ENCODE data around the gene TBXA2R. TPM values are rescaled to one million over a fixed set of nuclear protein-coding genes. Genes with fewer than 3 reads are reported as not detected.
A peak's percentile ranks its signal among the peaks of the same experiment; 100 is the strongest.

TBXA2R gene
- total RNA-seq, 1 donor from 2014 or later = 0.39 TPM

DNA sequence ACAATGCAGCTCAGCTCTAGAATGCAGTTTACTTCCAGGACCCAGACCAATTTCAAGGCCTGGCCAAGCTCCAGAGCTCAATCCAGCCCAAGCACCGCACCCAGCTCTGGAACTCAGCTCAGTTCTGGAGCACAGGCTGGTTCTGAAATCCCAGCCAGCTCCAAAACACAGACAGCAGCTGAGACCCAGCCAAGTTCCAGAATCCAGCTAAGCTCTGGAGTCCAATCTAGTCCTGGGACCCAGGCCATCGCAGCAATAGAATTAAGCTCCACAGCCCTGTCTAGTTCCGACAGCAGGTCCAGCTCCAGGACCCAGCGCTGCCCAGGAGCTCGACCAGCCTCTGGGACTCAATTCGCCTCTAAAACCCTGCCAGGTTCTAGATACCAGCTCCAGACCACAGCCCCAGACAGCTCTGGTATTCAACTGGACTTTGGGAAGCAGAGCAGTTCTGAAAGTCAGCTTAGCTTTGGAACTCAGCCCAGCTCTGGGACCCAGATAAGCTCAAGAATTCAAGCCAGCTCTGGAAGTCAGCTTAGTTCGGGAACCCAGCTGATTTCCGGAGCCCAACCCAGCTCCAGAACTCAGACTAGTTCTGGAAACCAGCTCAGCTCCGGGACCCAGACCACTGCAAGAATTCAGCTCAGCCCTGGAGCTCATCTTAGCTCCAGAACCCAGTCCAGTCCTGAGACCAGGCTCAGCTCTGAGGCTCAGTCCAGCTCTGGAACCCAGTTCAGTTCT is 14.6 kb downstream of the TBXA2R start:
- H3K27ac Mint-ChIP-seq (ENCODE audit: unreplicated experiment) = no peak overlapping the region
- Histone ChIP-seq H4K20me1 (ENCODE audit: insufficient read depth, low read length) (no peaks in the 10 kb centered on the region), H3K4me1 (ENCODE audit: insufficient read depth, low read length) (no peaks in the 10 kb centered on the region), H3K4me2 (ENCODE audit: low read length) (no peak overlapping the region), H3K79me2 (ENCODE audit: insufficient read depth, low read length) (no peaks in the 10 kb centered on the region), H3K36me3 (ENCODE audit: insufficient read depth, low read length) (no peaks in the 10 kb centered on the region), H3K4me3 (ENCODE audit: insufficient read depth, low read depth, low read length) (no peak overlapping the region), H3K9ac (ENCODE audit: low read length) (no peak overlapping the region), H3K27me3 (ENCODE audit: insufficient read depth, low read length) (no peaks in the 10 kb centered on the region), H2AFZ (ENCODE audit: low read depth, low read length) (no peak overlapping the region), H3K9me3 (ENCODE audit: insufficient read depth, low read depth, low read length) (no peaks in the 10 kb centered on the region), H3K27ac (ENCODE audit: low read depth, low read length) (no peak overlapping the region)
- peak overlapping the region; percentile 50 for H3K4me3 Mint-ChIP-seq (ENCODE audit: unreplicated experiment)
- TF ChIP-seq, protein P1, sequence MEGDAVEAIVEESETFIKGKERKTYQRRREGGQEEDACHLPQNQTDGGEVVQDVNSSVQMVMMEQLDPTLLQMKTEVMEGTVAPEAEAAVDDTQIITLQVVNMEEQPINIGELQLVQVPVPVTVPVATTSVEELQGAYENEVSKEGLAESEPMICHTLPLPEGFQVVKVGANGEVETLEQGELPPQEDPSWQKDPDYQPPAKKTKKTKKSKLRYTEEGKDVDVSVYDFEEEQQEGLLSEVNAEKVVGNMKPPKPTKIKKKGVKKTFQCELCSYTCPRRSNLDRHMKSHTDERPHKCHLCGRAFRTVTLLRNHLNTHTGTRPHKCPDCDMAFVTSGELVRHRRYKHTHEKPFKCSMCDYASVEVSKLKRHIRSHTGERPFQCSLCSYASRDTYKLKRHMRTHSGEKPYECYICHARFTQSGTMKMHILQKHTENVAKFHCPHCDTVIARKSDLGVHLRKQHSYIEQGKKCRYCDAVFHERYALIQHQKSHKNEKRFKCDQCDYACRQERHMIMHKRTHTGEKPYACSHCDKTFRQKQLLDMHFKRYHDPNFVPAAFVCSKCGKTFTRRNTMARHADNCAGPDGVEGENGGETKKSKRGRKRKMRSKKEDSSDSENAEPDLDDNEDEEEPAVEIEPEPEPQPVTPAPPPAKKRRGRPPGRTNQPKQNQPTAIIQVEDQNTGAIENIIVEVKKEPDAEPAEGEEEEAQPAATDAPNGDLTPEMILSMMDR (IDR thresholded peaks at IDR 0.05; ENCODE audit: insufficient read depth, low read depth, low read length) = no peak
- no peak for TF ChIP-seq EZH2 (IDR thresholded peaks at IDR 0.05; ENCODE audit: insufficient read depth, low read length)
- H3K36me3 Mint-ChIP-seq (ENCODE audit: low read depth, unreplicated experiment) = peaks cover 3% of the 10 kb centered on the region
- DNase-seq (ENCODE audit: low read depth) (no peak), FAIRE-seq (no peak)
- H3K4me1 Mint-ChIP-seq (ENCODE audit: low read depth, unreplicated experiment) = no peaks in the 10 kb centered on the region
- no peaks in the 10 kb centered on the region for H3K9me3 Mint-ChIP-seq (ENCODE audit: unreplicated experiment)
- H3K27me3 Mint-ChIP-seq (ENCODE audit: low read depth, unreplicated experiment) = peaks cover 36% of the 10 kb centered on the region

DNA sequence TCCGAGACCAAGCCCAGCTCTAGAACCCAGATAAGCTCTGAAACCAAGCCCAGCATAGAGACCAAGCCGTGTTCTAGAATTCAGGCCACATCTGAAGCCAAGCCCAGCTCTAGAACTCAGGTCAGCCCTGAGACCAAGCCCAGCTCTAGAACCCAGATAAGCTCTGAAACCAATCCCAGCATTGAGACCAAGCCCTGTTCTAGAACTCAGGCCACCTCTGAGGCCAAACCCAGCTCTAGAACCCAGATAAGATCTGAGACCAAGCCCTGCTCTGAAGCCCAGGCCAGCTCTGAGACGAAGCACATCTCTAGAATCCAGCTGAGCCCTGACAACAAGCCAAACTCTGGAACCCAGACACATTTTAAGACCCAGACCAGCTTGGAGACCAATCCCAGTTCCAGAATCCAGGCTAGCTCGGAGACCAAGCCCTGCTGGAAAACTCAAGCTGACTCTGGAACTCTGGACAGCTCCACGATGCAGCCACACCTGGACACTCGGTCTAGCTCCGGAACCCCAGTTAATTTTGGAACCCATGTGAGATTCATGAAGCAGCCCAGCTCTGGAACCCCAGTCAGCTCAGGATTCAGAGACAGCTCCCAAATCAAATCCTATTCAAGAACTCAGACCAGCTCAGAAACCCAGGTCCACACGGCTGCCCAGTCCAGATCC is 15.6 kb downstream of the TBXA2R start:
- H3K36me3 ChIP-seq (ENCODE audit: insufficient read depth, low read length) = no peaks in the 10 kb centered on the region
- H3K9me3 Mint-ChIP-seq (ENCODE audit: unreplicated experiment) = no peaks in the 10 kb centered on the region
- H3K4me2 ChIP-seq (ENCODE audit: low read length) = no peak overlapping the region
- DNase-seq (ENCODE audit: low read depth) = no peak
- H3K4me1 ChIP-seq (ENCODE audit: insufficient read depth, low read length) = peaks cover 3% of the 10 kb centered on the region
- no peak overlapping the region for H3K4me3 ChIP-seq (ENCODE audit: insufficient read depth, low read depth, low read length)
- no peak overlapping the region for H3K4me3 Mint-ChIP-seq (ENCODE audit: unreplicated experiment)
- H3K9me3 ChIP-seq (ENCODE audit: insufficient read depth, low read depth, low read length) = no peaks in the 10 kb centered on the region
- TF ChIP-seq EZH2 (IDR thresholded peaks at IDR 0.05; ENCODE audit: insufficient read depth, low read length) = no peak
- TF ChIP-seq, protein P1 (IDR thresholded peaks at IDR 0.05; ENCODE audit: insufficient read depth, low read depth, low read length) = no peak
- no peaks in the 10 kb centered on the region for H3K79me2 ChIP-seq (ENCODE audit: insufficient read depth, low read length)
- H3K27ac ChIP-seq (ENCODE audit: low read depth, low read length) = no peak overlapping the region
- H3K4me1 Mint-ChIP-seq (ENCODE audit: low read depth, unreplicated experiment) = no peaks in the 10 kb centered on the region
- peaks cover 38% of the 10 kb centered on the region for H3K27me3 Mint-ChIP-seq (ENCODE audit: low read depth, unreplicated experiment)
- no peaks in the 10 kb centered on the region for H4K20me1 ChIP-seq (ENCODE audit: insufficient read depth, low read length)
- no peak overlapping the region for H3K27ac Mint-ChIP-seq (ENCODE audit: unreplicated experiment)
- H2AFZ ChIP-seq (ENCODE audit: low read depth, low read length) = no peak overlapping the region
- peaks cover 3% of the 10 kb centered on the region for H3K36me3 Mint-ChIP-seq (ENCODE audit: low read depth, unreplicated experiment)
- H3K9ac ChIP-seq (ENCODE audit: low read length) = no peak overlapping the region
- no peak for FAIRE-seq
- H3K27me3 ChIP-seq (ENCODE audit: insufficient read depth, low read length) = no peaks in the 10 kb centered on the region

GRCh38 chr19:3589949-3590348 is 16.7 kb downstream of the TBXA2R start:
- no peak for FAIRE-seq
- H3K36me3 Mint-ChIP-seq (ENCODE audit: low read depth, unreplicated experiment) = peaks cover 3% of the 10 kb centered on the region
- H3K27me3 ChIP-seq (ENCODE audit: insufficient read depth, low read length) = peaks cover 3% of the 10 kb centered on the region

More at GRCh38 chr19:3589949-3590348, 16.7 kb downstream of the TBXA2R start:
- Histone ChIP-seq H3K79me2 (ENCODE audit: insufficient read depth, low read length) (no peaks in the 10 kb centered on the region), H3K9me3 (ENCODE audit: insufficient read depth, low read depth, low read length) (no peaks in the 10 kb centered on the region), H3K27ac (ENCODE audit: low read depth, low read length) (no peak overlapping the region), H2AFZ (ENCODE audit: low read depth, low read length) (no peak overlapping the region), H3K9ac (ENCODE audit: low read length) (no peak overlapping the region), H4K20me1 (ENCODE audit: insufficient read depth, low read length) (no peaks in the 10 kb centered on the region), H3K4me1 (ENCODE audit: insufficient read depth, low read length) (peaks cover 3% of the 10 kb centered on the region), H3K4me2 (ENCODE audit: low read length) (no peak overlapping the region), H3K36me3 (ENCODE audit: insufficient read depth, low read length) (no peaks in the 10 kb centered on the region), H3K4me3 (ENCODE audit: insufficient read depth, low read depth, low read length) (no peak overlapping the region)
- no peaks in the 10 kb centered on the region for H3K9me3 Mint-ChIP-seq (ENCODE audit: unreplicated experiment)
- no peak overlapping the region for H3K4me3 Mint-ChIP-seq (ENCODE audit: unreplicated experiment)
- DNase-seq (ENCODE audit: low read depth) = no peak
- peaks cover 38% of the 10 kb centered on the region for H3K27me3 Mint-ChIP-seq (ENCODE audit: low read depth, unreplicated experiment)
- no peak overlapping the region for H3K27ac Mint-ChIP-seq (ENCODE audit: unreplicated experiment)
- no peaks in the 10 kb centered on the region for H3K4me1 Mint-ChIP-seq (ENCODE audit: low read depth, unreplicated experiment)
- TF ChIP-seq, protein P1 (IDR thresholded peaks at IDR 0.05; ENCODE audit: insufficient read depth, low read depth, low read length) = no peak
- no peak for TF ChIP-seq EZH2 (IDR thresholded peaks at IDR 0.05; ENCODE audit: insufficient read depth, low read length)

Measured in astrocyte (in vitro differentiated cells and primary cell).